ENCODE results near the gene DPH1.

The DPH1 gene

DNA sequence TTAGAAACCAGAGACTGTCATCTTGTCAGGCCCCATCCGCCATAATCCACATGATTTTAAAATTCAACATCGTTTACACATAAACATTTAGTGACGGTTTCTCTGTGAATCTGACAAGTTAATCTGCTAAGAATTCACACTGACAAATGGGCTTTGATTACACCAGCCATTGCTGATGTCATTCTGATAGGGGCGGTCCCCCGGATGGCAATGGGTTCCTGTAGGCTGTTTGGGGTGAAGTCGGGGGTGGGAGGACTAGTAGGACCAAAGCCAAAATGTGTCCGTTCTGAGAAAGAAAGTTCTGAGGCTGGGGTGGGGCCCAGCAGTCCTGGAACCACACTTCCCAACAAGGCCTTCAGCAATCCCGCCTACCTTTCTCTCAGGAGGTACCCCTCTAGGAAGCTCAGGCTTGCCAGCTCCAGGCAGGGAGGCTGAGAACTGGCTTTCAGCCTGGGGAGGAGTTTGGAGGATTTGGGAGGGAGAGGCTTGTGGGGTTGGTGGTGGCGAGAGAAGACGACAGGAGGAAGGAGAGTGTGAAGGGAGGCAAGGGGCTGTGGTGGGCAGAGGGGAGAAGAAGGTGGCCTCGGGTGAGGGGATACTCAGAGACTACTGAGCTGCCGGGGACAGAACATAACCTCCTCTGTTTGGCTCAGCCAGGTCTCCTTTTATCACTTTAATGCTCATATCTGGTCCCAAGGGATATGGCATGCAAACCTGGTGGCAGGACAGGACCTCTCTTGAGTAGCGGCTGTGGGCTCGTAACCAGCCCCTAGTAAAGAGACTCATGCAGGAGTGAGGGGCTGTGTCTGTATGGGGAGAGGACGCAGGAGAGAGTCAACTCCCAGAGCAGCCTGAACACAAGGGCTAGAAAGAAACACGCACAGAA is 33.6 kb downstream of the DPH1 start:
- Histone ChIP-seq H3K4me1 (ENCODE audit: insufficient read depth, low read length, poor library complexity, severe bottlenecking) (no peaks in the 10 kb centered on the region), H3K9ac (ENCODE audit: low read depth, low read length, poor library complexity, severe bottlenecking) (no peak overlapping the region), H3K36me3 (ENCODE audit: insufficient read depth, low read length) (peaks cover 83% of the 10 kb centered on the region; the same call in 1 of the 2 replicates), H3F3A (ENCODE audit: low read depth) (no peaks in the 10 kb centered on the region), H3K4me2 (ENCODE audit: low read depth, low read length, poor library complexity, severe bottlenecking) (no peak overlapping the region), H3K9me2 (replicated peaks; ENCODE audit: low read depth, low read length) (no peaks in the 10 kb centered on the region), H4K20me1 (ENCODE audit: insufficient read depth, low read length, poor library complexity, severe bottlenecking) (no peaks in the 10 kb centered on the region), H3K79me2 (ENCODE audit: insufficient read depth, low read length) (no peaks in the 10 kb centered on the region), H3K4me3 (ENCODE audit: low read length, poor library complexity, severe bottlenecking) (no peak overlapping the region), H3K27me3 (ENCODE audit: insufficient read depth, low read length, poor library complexity, severe bottlenecking) (no peaks in the 10 kb centered on the region), H2AFZ (ENCODE audit: low read length) (no peak overlapping the region), H3K9me3 (ENCODE audit: insufficient read depth, low read depth, low read length) (no peaks in the 10 kb centered on the region)
- no peak for TF ChIP-seq EZH2phosphoT487 (IDR thresholded peaks at IDR 0.05; ENCODE audit: borderline replicate concordance)
- TF ChIP-seq, protein P1, sequence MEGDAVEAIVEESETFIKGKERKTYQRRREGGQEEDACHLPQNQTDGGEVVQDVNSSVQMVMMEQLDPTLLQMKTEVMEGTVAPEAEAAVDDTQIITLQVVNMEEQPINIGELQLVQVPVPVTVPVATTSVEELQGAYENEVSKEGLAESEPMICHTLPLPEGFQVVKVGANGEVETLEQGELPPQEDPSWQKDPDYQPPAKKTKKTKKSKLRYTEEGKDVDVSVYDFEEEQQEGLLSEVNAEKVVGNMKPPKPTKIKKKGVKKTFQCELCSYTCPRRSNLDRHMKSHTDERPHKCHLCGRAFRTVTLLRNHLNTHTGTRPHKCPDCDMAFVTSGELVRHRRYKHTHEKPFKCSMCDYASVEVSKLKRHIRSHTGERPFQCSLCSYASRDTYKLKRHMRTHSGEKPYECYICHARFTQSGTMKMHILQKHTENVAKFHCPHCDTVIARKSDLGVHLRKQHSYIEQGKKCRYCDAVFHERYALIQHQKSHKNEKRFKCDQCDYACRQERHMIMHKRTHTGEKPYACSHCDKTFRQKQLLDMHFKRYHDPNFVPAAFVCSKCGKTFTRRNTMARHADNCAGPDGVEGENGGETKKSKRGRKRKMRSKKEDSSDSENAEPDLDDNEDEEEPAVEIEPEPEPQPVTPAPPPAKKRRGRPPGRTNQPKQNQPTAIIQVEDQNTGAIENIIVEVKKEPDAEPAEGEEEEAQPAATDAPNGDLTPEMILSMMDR (conservative IDR thresholded peaks at IDR 0.05; ENCODE audit: low read length), result no peak

DNA sequence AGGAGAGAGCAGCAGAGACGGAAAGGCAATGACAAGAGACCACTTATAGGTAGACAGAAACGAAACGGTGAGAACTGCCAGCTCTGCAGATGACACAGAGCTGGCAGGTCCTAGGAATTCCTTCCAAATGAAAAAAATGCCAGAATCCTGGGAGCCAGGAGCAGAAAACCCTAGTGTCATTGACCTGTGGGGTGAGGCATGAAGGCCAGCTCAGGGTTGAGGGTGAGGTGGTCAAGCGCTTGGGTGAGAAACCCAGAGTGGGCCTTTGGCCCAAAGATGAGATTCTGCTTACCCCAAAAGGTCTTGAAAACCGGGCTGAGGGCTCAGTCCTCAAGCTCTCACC is 34.2 kb downstream of the DPH1 start:
- H3K4me1 ChIP-seq (ENCODE audit: insufficient read depth, low read length, poor library complexity, severe bottlenecking), result no peaks in the 10 kb centered on the region
- no peaks in the 10 kb centered on the region for H3K27me3 ChIP-seq (ENCODE audit: insufficient read depth, low read length, poor library complexity, severe bottlenecking)
- H3F3A ChIP-seq (ENCODE audit: low read depth), result no peaks in the 10 kb centered on the region
- no peaks in the 10 kb centered on the region for H3K9me3 ChIP-seq (ENCODE audit: insufficient read depth, low read depth, low read length)
- TF ChIP-seq EZH2phosphoT487 (IDR thresholded peaks at IDR 0.05; ENCODE audit: borderline replicate concordance), result no peak
- TF ChIP-seq, protein P1 (conservative IDR thresholded peaks at IDR 0.05; ENCODE audit: low read length), result no peak
- H3K79me2 ChIP-seq (ENCODE audit: insufficient read depth, low read length), result no peaks in the 10 kb centered on the region
- no peaks in the 10 kb centered on the region for H4K20me1 ChIP-seq (ENCODE audit: insufficient read depth, low read length, poor library complexity, severe bottlenecking)
- no peak overlapping the region for H3K9ac ChIP-seq (ENCODE audit: low read depth, low read length, poor library complexity, severe bottlenecking)
- H3K9me2 ChIP-seq (replicated peaks; ENCODE audit: low read depth, low read length), result no peaks in the 10 kb centered on the region
- H3K4me2 ChIP-seq (ENCODE audit: low read depth, low read length, poor library complexity, severe bottlenecking), result no peak overlapping the region
- H2AFZ ChIP-seq (ENCODE audit: low read length), result no peak overlapping the region
- H3K4me3 ChIP-seq (ENCODE audit: low read length, poor library complexity, severe bottlenecking), result no peak overlapping the region
- H3K36me3 ChIP-seq (ENCODE audit: insufficient read depth, low read length), result peaks cover 89% of the 10 kb centered on the region; the same call in 1 of the 2 replicates

DNA sequence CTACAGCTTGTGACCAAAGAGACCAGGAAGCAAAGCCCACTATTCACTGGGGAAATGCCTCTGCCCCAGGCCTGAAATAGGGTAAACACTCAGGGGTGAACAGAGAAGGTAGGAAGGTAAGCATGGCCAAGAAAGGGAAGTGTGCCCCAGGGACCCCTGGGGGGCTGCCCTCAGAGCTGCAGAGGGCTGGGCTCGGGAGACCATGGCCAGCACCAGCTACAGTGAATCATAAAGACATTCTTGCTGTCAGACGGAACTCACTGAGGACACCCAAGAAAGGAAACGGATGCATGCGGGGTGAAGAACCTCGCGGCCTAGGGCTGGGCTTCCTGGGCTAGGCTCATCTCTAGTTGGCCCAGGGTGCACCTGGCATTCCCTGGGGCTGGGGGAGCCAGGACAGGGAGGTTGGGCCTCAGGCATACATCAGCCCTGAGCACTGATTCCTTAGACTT is 34.6 kb downstream of the DPH1 start:
- H3K4me3 ChIP-seq (ENCODE audit: low read length, poor library complexity, severe bottlenecking), result no peak overlapping the region
- no peak for TF ChIP-seq EZH2phosphoT487 (IDR thresholded peaks at IDR 0.05; ENCODE audit: borderline replicate concordance)
- TF ChIP-seq, protein P1 (conservative IDR thresholded peaks at IDR 0.05; ENCODE audit: low read length), result no peak
- no peaks in the 10 kb centered on the region for H3K9me2 ChIP-seq (replicated peaks; ENCODE audit: low read depth, low read length)
- no peaks in the 10 kb centered on the region for H3F3A ChIP-seq (ENCODE audit: low read depth)
- H4K20me1 ChIP-seq (ENCODE audit: insufficient read depth, low read length, poor library complexity, severe bottlenecking), result no peaks in the 10 kb centered on the region
- H3K4me1 ChIP-seq (ENCODE audit: insufficient read depth, low read length, poor library complexity, severe bottlenecking), result no peaks in the 10 kb centered on the region
- no peaks in the 10 kb centered on the region for H3K79me2 ChIP-seq (ENCODE audit: insufficient read depth, low read length)
- H3K9me3 ChIP-seq (ENCODE audit: insufficient read depth, low read depth, low read length), result no peaks in the 10 kb centered on the region
- peaks cover 91% of the 10 kb centered on the region; the same call in 1 of the 2 replicates for H3K36me3 ChIP-seq (ENCODE audit: insufficient read depth, low read length)
- H2AFZ ChIP-seq (ENCODE audit: low read length), result no peak overlapping the region
- H3K9ac ChIP-seq (ENCODE audit: low read depth, low read length, poor library complexity, severe bottlenecking), result no peak overlapping the region
- H3K27me3 ChIP-seq (ENCODE audit: insufficient read depth, low read length, poor library complexity, severe bottlenecking), result no peaks in the 10 kb centered on the region
- H3K4me2 ChIP-seq (ENCODE audit: low read depth, low read length, poor library complexity, severe bottlenecking), result no peak overlapping the region
